SU-DHL-6 (cell line): ENCODE measurements around the gene ATP5PD.

Experiments used
- CTCF ChIP-seq: fragments of 200-600 bp; sonication (generic); IDR thresholded peaks from one replicate; pipeline ENCODE4 v1.5.1; 2017; ENCODE audit warnings: antibody characterized with exemption, mild to moderate bottlenecking, low read length, moderate library complexity; ENCODE audit not compliant: insufficient read depth, poor library complexity, severe bottlenecking
- EZH2phosphoT487 ChIP-seq: fragments of 200-600 bp; sonication (generic), shearing (Covaris generic); conservative IDR thresholded peaks from 2 replicates; pipeline ENCODE4 v1.6.1; 2018; ENCODE audit warnings: mild to moderate bottlenecking, antibody characterized with exemption, low read length, moderate library complexity, mixed read lengths

DNA sequence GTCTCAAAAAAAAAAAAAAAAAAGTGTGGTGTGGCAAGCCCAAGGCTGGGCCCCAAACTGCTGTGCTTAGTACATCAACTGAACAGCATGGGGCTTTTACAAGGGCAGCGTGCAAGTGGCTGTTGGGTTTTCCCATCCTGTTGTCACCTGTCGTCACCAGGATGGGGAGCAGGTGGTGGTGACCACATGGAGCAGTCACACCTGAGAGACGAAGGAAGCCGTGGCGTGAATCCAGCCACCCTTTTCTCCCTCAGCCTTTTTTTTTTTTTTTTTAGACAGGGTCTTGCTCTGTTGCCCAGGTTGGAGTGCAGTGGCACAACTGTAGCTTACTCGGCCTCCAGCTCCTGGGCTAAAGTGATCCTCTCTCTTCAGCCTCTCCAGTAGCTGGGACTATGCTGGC, 38.4 kb downstream of the ATP5PD start:
- TF ChIP-seq CTCF (no peak), EZH2phosphoT487 (no peak)
